ENCODE measurements around the gene SLC5A12.
"Not testable (repeated sequence)": the region's sequence is repeated elsewhere in the genome, so short reads cannot be mapped to it uniquely, and the experiment has no call there.

The SLC5A12 gene

GRCh38 chr11:26651916-26652315, 69.9 kb downstream of the SLC5A12 start:
- no peak for DNase-seq (ENCODE audit: low read depth)

DNA sequence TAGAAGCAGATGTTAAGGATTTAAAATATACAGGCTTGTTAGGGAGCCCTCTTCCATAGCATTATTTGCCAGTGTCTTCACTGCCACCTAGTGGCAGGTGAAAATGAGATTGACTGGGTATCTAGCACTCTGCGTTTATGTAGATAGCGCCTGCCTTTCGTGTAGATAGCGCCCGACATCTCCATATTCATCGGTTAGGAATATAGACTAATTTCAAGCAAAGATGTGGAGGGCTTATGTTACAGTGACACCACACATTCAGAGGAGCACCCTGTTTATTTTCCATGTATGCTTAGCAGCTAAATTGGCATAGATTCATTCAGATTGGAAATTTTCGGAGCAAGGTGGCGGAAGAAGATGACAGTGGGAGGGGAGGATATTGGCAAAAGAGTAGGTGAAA, 72.0 kb downstream of the SLC5A12 start:
- no peak for DNase-seq (ENCODE audit: low read depth)

DNA sequence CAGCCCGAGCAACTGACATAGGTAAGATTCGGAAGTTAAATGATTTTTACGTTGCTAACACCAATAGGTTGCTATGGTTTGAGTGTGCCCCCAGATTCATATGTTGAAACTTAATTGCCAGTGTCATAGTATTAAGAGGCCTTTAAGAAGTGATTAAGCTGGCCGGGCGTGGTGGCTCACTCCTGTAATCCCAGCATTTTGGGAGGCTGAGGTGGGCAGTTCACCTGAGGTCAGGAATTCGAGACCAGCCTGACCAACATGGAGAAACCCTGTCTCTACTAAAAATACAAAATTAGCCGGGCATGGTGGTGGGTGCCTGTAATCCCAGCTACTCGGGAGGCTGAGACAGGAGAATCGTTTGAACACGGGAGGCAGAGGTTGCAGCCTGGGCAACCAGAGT, 78.5 kb downstream of the SLC5A12 start:
- not testable (repeated sequence) for DNase-seq (ENCODE audit: low read depth)

DNA sequence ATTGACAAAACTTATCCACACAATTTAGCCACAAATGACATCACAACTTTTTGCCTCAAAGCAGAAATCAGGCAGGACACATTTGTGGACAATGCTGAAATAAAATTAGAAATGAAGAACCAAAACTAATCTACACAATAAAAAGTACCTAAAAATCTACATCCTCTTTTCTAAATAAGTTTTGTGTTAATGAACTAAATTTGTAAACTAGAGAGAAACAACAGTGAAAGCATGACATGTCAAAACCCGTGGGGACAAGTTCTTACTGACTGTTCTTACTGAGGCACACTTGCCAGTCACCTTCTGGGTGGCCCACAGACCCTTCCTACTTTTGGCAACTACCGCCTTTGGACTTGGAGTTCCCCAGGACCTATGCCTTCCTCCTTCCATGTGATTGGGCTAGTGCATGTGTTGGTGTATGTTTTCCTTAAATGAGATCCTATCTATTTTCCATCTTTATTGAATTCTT, 89.1 kb downstream of the SLC5A12 start:
- no peak for DNase-seq (ENCODE audit: low read depth)

GRCh38 chr11:26626346-26626745, 95.5 kb downstream of the SLC5A12 start:
- DNase-seq (ENCODE audit: low read depth), result no peak

- DNase-seq (ENCODE audit: low read depth), result no peak
These were observed 98.7 kb downstream of the SLC5A12 start for GRCh38 chr11:26623076-26623659.

DNA sequence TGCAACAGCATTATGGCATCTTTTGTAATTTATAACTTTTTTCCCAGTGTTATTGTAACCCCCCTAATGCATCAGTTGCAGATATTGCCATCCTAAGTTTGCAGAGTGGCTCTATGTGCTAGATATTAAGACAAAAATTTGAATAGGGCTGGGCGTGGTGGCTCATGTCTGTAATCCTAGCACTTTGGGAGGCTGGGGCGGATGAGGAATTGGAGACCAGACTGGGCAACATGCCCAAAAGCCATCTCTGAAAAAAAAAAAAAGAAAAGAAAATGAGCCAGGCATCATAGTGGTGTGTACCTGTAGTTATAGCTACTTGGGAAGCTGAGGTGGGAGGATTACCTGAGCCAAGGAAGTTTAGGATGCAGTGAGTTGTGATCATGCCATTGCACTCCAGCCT, 99.7 kb downstream of the SLC5A12 start:
- DNase-seq (ENCODE audit: low read depth), result no peak

DNA sequence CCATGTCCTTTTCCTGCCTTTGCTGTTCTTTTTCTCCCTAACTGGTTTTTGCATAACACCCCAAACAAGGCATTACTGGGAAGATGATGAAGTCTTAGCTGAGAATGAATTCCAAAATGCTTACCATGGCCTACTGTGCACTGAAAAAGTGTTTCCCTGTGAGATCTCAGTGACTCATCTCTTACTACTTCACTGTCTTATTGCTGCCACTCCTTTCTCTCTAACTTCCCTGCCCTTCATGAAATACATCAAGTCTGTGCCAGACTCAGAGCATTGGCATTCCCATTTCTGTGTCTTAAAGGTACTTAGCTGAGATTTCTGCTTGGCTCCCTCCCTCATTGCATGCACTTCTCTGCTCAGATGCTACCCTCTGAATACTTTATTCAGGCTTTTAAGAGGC, 100.7 kb downstream of the SLC5A12 start:
- DNase-seq (ENCODE audit: low read depth), result no peak

GRCh38 chr11:26620282-26621045, 101.4 kb downstream of the SLC5A12 start:
- DNase-seq (ENCODE audit: low read depth), result no peak

GRCh38 chr11:26618441-26618840, 103.4 kb downstream of the SLC5A12 start:
- no peak for DNase-seq (ENCODE audit: low read depth)
